Ramos (cell line): Measurements from ENCODE around the gene PTPRF.

ENCODE experiments used
- in situ Hi-C: fragments of 300-500 bp; cut with MboI; formaldehyde crosslinking; loops from one replicate; pipeline ENCODE4 v1.14.3; 2022; ENCODE audit warnings: low sequenced_read_pairs; ENCODE audit not compliant: unreplicated experiment

PTPRF gene

GRCh38 chr1:43648876-43649477 lies 118.3 kb downstream of the PTPRF start:
- in situ Hi-C loops: no loop called here

- in situ Hi-C loops: no loop called here
Observed at GRCh38 chr1:43650310-43651085, 119.8 kb downstream of the PTPRF start.

- in situ Hi-C loops: no loop called here
Observed at GRCh38 chr1:43651188-43651587, 120.5 kb downstream of the PTPRF start.

- in situ Hi-C loops: no loop called here
Observed at GRCh38 chr1:43651902-43652301, 121.2 kb downstream of the PTPRF start.

- in situ Hi-C loops: no loop called here
Observed at GRCh38 chr1:43653339-43653738, 122.7 kb downstream of the PTPRF start.

- in situ Hi-C loops: no loop called here
Observed at GRCh38 chr1:43653893-43654292, 123.2 kb downstream of the PTPRF start.

GRCh38 chr1:43655953-43656352 lies 125.3 kb downstream of the PTPRF start:
- in situ Hi-C loops: no loop called here

- in situ Hi-C loops: no loop called here
Observed at GRCh38 chr1:43659212-43660166, 128.8 kb downstream of the PTPRF start.

GRCh38 chr1:43660355-43660754 lies 129.7 kb downstream of the PTPRF start:
- in situ Hi-C loops: no loop called here

GRCh38 chr1:43664369-43664768 lies 133.7 kb downstream of the PTPRF start:
- in situ Hi-C loops: no loop called here

GRCh38 chr1:43666608-43667007 lies 135.9 kb downstream of the PTPRF start:
- in situ Hi-C loops: no loop called here

- in situ Hi-C loops: no loop called here
Observed at GRCh38 chr1:43668956-43669355, 138.3 kb downstream of the PTPRF start.

- in situ Hi-C loops: no loop called here
Observed at GRCh38 chr1:43669878-43670277, 139.2 kb downstream of the PTPRF start.

- in situ Hi-C loops: no loop called here
Observed at GRCh38 chr1:43671193-43671592, 140.5 kb downstream of the PTPRF start.

- in situ Hi-C loops: no loop called here
Observed at GRCh38 chr1:43671626-43672330, 141.1 kb downstream of the PTPRF start.

GRCh38 chr1:43673261-43673660 lies 142.6 kb downstream of the PTPRF start:
- in situ Hi-C loops: no loop called here
